HCT116 (cell line): Measurements from ENCODE around the gene TSPAN15. TPM values are rescaled to one million over a fixed set of nuclear protein-coding genes. Genes with fewer than 3 reads are reported as not detected.

Experiments
- ATAC-seq: fragments of 200-7000 bp; cut with Tn5 transposase; 2 replicates; pipeline ENCODE4 v1.9.1; 2020; ENCODE audit warnings: mild to moderate bottlenecking, moderate library complexity
- BruUV-seq: library from RNA; stranded (reverse); fragments of 400-500 nt; replicated peaks from 2 replicates; lab custom pipeline; 2021; lab: Mats Ljungman, UMichigan
- CTCF ChIA-PET: fragments of 300-600 bp; sonication (Branson Sonifier 250); formaldehyde crosslinking; loops from one replicate; lab custom pipeline; 2021; ENCODE audit warnings: antibody characterized with exemption; lab: Charles Lee
- POLR2A ChIA-PET: fragments of 300-600, 350-600 bp; sonication (Branson Sonifier 250); formaldehyde crosslinking; loops from one replicate; lab custom pipeline; 2021; ENCODE audit warnings: antibody characterized with exemption; lab: Charles Lee
- RAD21 ChIA-PET, 2 experiments: fragments of 300-600 bp; sonication (Branson Sonifier 250); formaldehyde crosslinking; loops; one replicate each; lab custom pipeline; 2023; ENCODE audit warnings: low total read pairs in 2 of 2; ENCODE audit not compliant: uncharacterized antibody in 2 of 2, unreplicated experiment in 2 of 2, low non-redundant PET in 1 of 2; lab: Charles Lee
- DNase-seq: peaks from one replicate; pipeline ENCODE4 v3.0.0-alpha.2; 2010; ENCODE audit warnings: low read depth, low spot score
- H2AFZ ChIP-seq: fragments of 200-600 bp; shearing (Covaris generic), sonication (generic); 2 replicates; pipeline ENCODE4 v1.6.1; 2017; ENCODE audit warnings: low read depth, mixed run types, mixed read lengths, antibody characterized with exemption, low read length; ENCODE audit not compliant: poor library complexity, severe bottlenecking
- H3K27ac ChIP-seq: 2 replicates; pipeline ENCODE4 v1.5.1; 2012; ENCODE audit warnings: low read depth, low read length
- H3K27me3 ChIP-seq: fragments of 200-600 bp; sonication (generic); 2 replicates; pipeline ENCODE4 v1.6.1; 2016; ENCODE audit warnings: mixed run types, low read length, mixed read lengths; ENCODE audit not compliant: insufficient read depth
- H3K36me3 ChIP-seq, 2 experiments: fragments of 200-500 bp in 1 of 2; fragments of 200-600 bp in 1 of 2; sonication (Bioruptor generic) in 1 of 2; sonication (generic) in 1 of 2; 2 replicates each; pipeline versions ENCODE4 v1.5.1 to v1.6.1; 2014 to 2016; ENCODE audit warnings: low read length in 2 of 2, inconsistent platforms in 1 of 2, mixed read lengths in 1 of 2, mixed run types in 1 of 2; ENCODE audit not compliant: insufficient read depth in 2 of 2, control insufficient read depth in 1 of 2
- H3K4me1 ChIP-seq, 2 experiments: fragments of 200-600 bp in 1 of 2; sonication (generic) in 1 of 2; 2 replicates each; pipeline versions ENCODE4 v1.5.1 to v1.6.1; 2012 to 2017; ENCODE audit warnings: low read length in 2 of 2, inconsistent platforms in 1 of 2, mild to moderate bottlenecking in 1 of 2, mixed read lengths in 1 of 2, mixed run types in 1 of 2, moderate library complexity in 1 of 2; ENCODE audit not compliant: insufficient read depth in 2 of 2, control insufficient read depth in 1 of 2
- H3K4me2 ChIP-seq: fragments of 200-600 bp; sonication (generic); 2 replicates; pipeline ENCODE4 v1.6.1; 2017; ENCODE audit warnings: mixed run types, low read length, mixed read lengths
- H3K4me3 ChIP-seq, 2 experiments: fragments of 200-600 bp in 1 of 2; sonication (generic) in 1 of 2; replicated peaks in 1 of 2; 2 replicates each; pipeline ENCODE4 v1.5.1; 2011 to 2016; ENCODE audit warnings: low read length in 2 of 2, control low read depth in 1 of 2, low read depth in 1 of 2, mild to moderate bottlenecking in 1 of 2, mixed read lengths in 1 of 2, mixed run types in 1 of 2
- H3K79me2 ChIP-seq: fragments of 200-600 bp; sonication (generic); 2 replicates; pipeline ENCODE4 v1.6.1; 2017; ENCODE audit warnings: mild to moderate bottlenecking, mixed run types, low read length, moderate library complexity, mixed read lengths; ENCODE audit not compliant: insufficient read depth
- H3K9ac ChIP-seq: fragments of 200-600 bp; sonication (generic); 2 replicates; pipeline ENCODE4 v1.6.1; 2016; ENCODE audit warnings: low read length, mixed read lengths
- H3K9me2 ChIP-seq: fragments of 200-600 bp; sonication (generic), shearing (Covaris generic); 2 replicates; pipeline ENCODE4 v1.6.1; 2017; ENCODE audit warnings: mixed run types, mild to moderate bottlenecking, moderate library complexity; ENCODE audit not compliant: insufficient read depth
- H3K9me3 ChIP-seq, 2 experiments: fragments of 200-500 bp in 1 of 2; fragments of 200-600 bp in 1 of 2; sonication (Bioruptor generic) in 1 of 2; sonication (generic) in 1 of 2; 2 replicates each; pipeline ENCODE4 v1.6.1; 2014 to 2017; ENCODE audit warnings: low read length in 2 of 2, mixed read lengths in 2 of 2, inconsistent platforms in 1 of 2, low read depth in 1 of 2, mild to moderate bottlenecking in 1 of 2, mixed run types in 1 of 2, moderate library complexity in 1 of 2; ENCODE audit not compliant: control insufficient read depth in 1 of 2, insufficient read depth in 1 of 2
- H4K20me1 ChIP-seq: fragments of 200-600 bp; sonication (generic), shearing (Covaris generic); 2 replicates; pipeline ENCODE4 v1.6.1; 2017; ENCODE audit warnings: mixed run types, mild to moderate bottlenecking, moderate library complexity; ENCODE audit not compliant: insufficient read depth
- CBX3 ChIP-seq: IDR thresholded peaks from 2 replicates; pipeline ENCODE4 v1.6.1; 2012; ENCODE audit warnings: low read depth
- CEBPB ChIP-seq: IDR thresholded peaks from 2 replicates; pipeline ENCODE4 v1.6.1; 2012; ENCODE audit warnings: low read depth
- EGR1 ChIP-seq: IDR thresholded peaks from 2 replicates; pipeline ENCODE4 v1.6.1; 2012; ENCODE audit warnings: low read depth
- ELF1 ChIP-seq: IDR thresholded peaks from 2 replicates; pipeline ENCODE4 v1.6.1; 2012; ENCODE audit warnings: low read depth, borderline replicate concordance
- EZH2 ChIP-seq: fragments of 200-600 bp; sonication (generic); IDR thresholded peaks from 2 replicates; pipeline ENCODE4 v1.6.1; 2017; ENCODE audit warnings: antibody characterized with exemption, mixed run types
- FOSL1 ChIP-seq: IDR thresholded peaks from 2 replicates; pipeline ENCODE4 v1.6.1; 2012; ENCODE audit warnings: low read depth
- JUND ChIP-seq: IDR thresholded peaks from 2 replicates; pipeline ENCODE4 v1.6.1; 2012
- MAX ChIP-seq: IDR thresholded peaks from 2 replicates; pipeline ENCODE4 v1.6.1; 2012
- POLR2A ChIP-seq: IDR thresholded peaks from 2 replicates; pipeline ENCODE4 v1.7.0; 2011; ENCODE audit warnings: borderline replicate concordance; ENCODE audit not compliant: insufficient read depth, insufficient read length; ENCODE audit errors: extremely low read depth
- POLR2AphosphoS5 ChIP-seq: IDR thresholded peaks from 2 replicates; pipeline ENCODE4 v1.6.1; 2011; ENCODE audit warnings: mild to moderate bottlenecking, low read depth, low read length, moderate library complexity
- RAD21 ChIP-seq: IDR thresholded peaks from 2 replicates; pipeline ENCODE4 v1.6.1; 2012; ENCODE audit warnings: low read depth, mild to moderate bottlenecking
- REST ChIP-seq: IDR thresholded peaks from 2 replicates; pipeline ENCODE4 v1.6.1; 2012; ENCODE audit warnings: low read depth
- SP1 ChIP-seq: IDR thresholded peaks from 2 replicates; pipeline ENCODE4 v1.6.1; 2012; ENCODE audit warnings: low read depth
- SRF ChIP-seq: IDR thresholded peaks from 2 replicates; pipeline ENCODE4 v1.6.1; 2012; ENCODE audit warnings: low read depth
- YY1 ChIP-seq: IDR thresholded peaks from 2 replicates; pipeline ENCODE4 v1.6.1; 2011; ENCODE audit warnings: low read length, low read depth, moderate library complexity, mild to moderate bottlenecking; ENCODE audit not compliant: insufficient replicate concordance; ENCODE audit errors: extremely low read depth
- ZBTB33 ChIP-seq: IDR thresholded peaks from 2 replicates; pipeline ENCODE4 v1.6.1; 2011; ENCODE audit warnings: mild to moderate bottlenecking, low read length, moderate library complexity; ENCODE audit not compliant: insufficient replicate concordance; ENCODE audit errors: extremely low read depth
- intact Hi-C: fragments of 100-400 bp; cut with micrococcal nuclease; formaldehyde crosslinking; loops from 2 replicates; pipeline ENCODE4 v1.10.0; 2022
- total RNA-seq: library from RNA; stranded (reverse); gene quantifications from one replicate; pipeline ENCODE4 v1.2.1, GENCODE V29; 2021; ENCODE audit not compliant: unreplicated experiment

TSPAN15 gene
- total RNA-seq, 1 experiment from 2014 or later: 16.0 TPM

GRCh38 chr10:69426376-69426727, 24.9 kb upstream of the TSPAN15 start (continued):
- TF ChIP-seq REST (no peak), MAX (no peak), POLR2A (no peak), ELF1 (no peak), CBX3 (no peak), EGR1 (no peak), EZH2 (no peak), FOSL1 (no peak)

- H3K9me2 ChIP-seq: no peaks in the 10 kb centered on the region
- no peak overlapping the region for H3K9ac ChIP-seq
- TF ChIP-seq ZBTB33: no peak
- TF ChIP-seq ELF1: no peak
- TF ChIP-seq SP1: no peak
- TF ChIP-seq JUND: no peak
- TF ChIP-seq SRF: no peak
- no peak for TF ChIP-seq EZH2
- TF ChIP-seq RAD21: no peak
- no peak for TF ChIP-seq YY1
- TF ChIP-seq POLR2AphosphoS5: no peak
- TF ChIP-seq POLR2A: no peak
- no peak for TF ChIP-seq REST
- TF ChIP-seq CEBPB: no peak
- no peak for TF ChIP-seq EGR1
- TF ChIP-seq MAX: no peak
- TF ChIP-seq, all 23 proteins: peak for 0
- Histone ChIP-seq H3K4me3 (no peak overlapping the region), H3K27ac (no peak overlapping the region), H3K27me3 (no peaks in the 10 kb centered on the region), H3K9me3 (no peaks in the 10 kb centered on the region), H3K36me3 (no peaks in the 10 kb centered on the region), H3K4me1 (peaks cover 0 to 15% of the 10 kb centered on the region in 2 experiments; a peak in 1 of 4 replicates), H3K79me2 (no peaks in the 10 kb centered on the region), H2AFZ (no peak overlapping the region), H3K4me2 (no peak overlapping the region), H4K20me1 (no peaks in the 10 kb centered on the region)
- DNase-seq: no peak
- no TSS peak for BruUV-seq
- intact Hi-C loops: loop anchor here (10.0 kb wide), 1 partner anchor 287 kb away; no protein-coding TSS in a partner anchor
- ChIA-PET POLR2A (no interaction called here), CTCF (interaction anchor here (2.7 kb wide), 1 partner anchor 78 kb away, joined by 13 read pairs; no protein-coding TSS in a partner anchor), RAD21 (no interaction called here)
- ATAC-seq: no peak
Observed at GRCh38 chr10:69428165-69428564, 23.1 kb upstream of the TSPAN15 start.
